ENCODE results near the gene ADD2. TPM values are rescaled to one million over a fixed set of nuclear protein-coding genes. Genes with fewer than 3 reads are reported as not detected.

ADD2 gene
- total RNA-seq, 2 experiments from 2014 or later, result 4.4 to 6.4 TPM

GRCh38 chr2:70707706-70708105, 60.3 kb downstream of the ADD2 start:
- H3K27ac ChIP-seq (ENCODE audit: low read depth in 1 of 2, low read length in 2 of 2), result no peak overlapping the region
- ChIA-PET CTCF (no interaction called here), POLR2A (interaction anchor here (0.6 kb wide), 1 partner anchor 211 kb away, joined by 3 read pairs; no protein-coding TSS in a partner anchor)
- Mint-ChIP-seq H3K4me3 (no peak overlapping the region), H3K4me1 (ENCODE audit: low read depth) (no peaks in the 10 kb centered on the region), H3K9me3 (no peaks in the 10 kb centered on the region), H3K36me3 (ENCODE audit: low read depth) (peaks cover 14% of the 10 kb centered on the region), H3K27me3 (no peaks in the 10 kb centered on the region), H3K27ac (no peak overlapping the region)
- no peaks in the 10 kb centered on the region for H3K36me3 ChIP-seq (ENCODE audit: insufficient read depth, low read length)
- H3K4me3 ChIP-seq (ENCODE audit: low read length), result no peak overlapping the region
- DNase-seq (no peak), ATAC-seq (ENCODE audit: poor library complexity) (no peak)
- intact Hi-C loops (cut with DNase I, micrococcal nuclease), result no loop called here
- no peaks in the 10 kb centered on the region for H3K4me1 ChIP-seq (ENCODE audit: insufficient read depth, low read length)
- no peaks in the 10 kb centered on the region for H3K27me3 ChIP-seq (ENCODE audit: control insufficient read depth in 1 of 2, insufficient read depth in 2 of 2, low read length in 2 of 2)
- no peaks in the 10 kb centered on the region for H3K9me3 ChIP-seq (ENCODE audit: control insufficient read depth in 1 of 2, insufficient read depth in 1 of 2, low read length in 2 of 2)
- TF ChIP-seq, protein P1, sequence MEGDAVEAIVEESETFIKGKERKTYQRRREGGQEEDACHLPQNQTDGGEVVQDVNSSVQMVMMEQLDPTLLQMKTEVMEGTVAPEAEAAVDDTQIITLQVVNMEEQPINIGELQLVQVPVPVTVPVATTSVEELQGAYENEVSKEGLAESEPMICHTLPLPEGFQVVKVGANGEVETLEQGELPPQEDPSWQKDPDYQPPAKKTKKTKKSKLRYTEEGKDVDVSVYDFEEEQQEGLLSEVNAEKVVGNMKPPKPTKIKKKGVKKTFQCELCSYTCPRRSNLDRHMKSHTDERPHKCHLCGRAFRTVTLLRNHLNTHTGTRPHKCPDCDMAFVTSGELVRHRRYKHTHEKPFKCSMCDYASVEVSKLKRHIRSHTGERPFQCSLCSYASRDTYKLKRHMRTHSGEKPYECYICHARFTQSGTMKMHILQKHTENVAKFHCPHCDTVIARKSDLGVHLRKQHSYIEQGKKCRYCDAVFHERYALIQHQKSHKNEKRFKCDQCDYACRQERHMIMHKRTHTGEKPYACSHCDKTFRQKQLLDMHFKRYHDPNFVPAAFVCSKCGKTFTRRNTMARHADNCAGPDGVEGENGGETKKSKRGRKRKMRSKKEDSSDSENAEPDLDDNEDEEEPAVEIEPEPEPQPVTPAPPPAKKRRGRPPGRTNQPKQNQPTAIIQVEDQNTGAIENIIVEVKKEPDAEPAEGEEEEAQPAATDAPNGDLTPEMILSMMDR (IDR thresholded peaks at IDR 0.05), result no peak

DNA sequence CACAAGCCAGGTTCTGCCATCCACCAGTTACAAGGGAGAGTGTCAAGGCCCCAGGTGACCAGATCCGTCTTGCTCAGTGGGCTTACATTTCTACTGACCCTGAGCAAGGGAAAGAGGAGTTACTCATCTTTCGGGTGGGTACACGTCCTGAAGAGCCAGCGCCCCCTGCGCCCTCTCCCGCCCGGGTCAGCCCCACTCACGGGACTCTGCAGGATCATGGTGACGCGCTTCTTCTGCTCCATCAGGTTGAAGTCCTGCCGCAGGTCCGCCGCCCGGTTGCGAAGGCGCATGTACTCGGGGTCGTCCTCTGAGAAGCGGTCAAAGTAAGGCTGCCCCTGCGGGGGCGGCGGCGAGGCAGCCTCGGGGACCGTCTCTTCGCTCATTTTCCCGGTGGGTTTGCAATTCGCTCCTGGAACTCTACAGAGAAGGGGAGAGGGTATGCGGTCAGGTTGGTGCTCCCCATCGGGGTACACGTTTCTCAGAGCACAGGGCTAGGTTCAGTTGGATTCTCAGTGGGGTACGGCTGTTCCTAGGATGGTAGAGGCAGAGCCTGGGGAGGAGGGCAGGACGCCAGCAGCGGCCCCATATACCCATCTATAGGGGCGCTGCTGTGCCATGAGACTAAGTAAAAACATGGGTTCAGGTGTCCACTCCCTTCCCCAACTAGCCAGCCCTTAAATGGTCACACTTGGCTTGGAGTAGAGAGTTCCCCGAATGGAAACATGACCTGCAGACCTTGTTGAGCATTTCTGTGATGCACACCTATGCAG, 61.8 kb downstream of the ADD2 start:
- no peaks in the 10 kb centered on the region for H3K27me3 ChIP-seq (ENCODE audit: control insufficient read depth in 1 of 2, insufficient read depth in 2 of 2, low read length in 2 of 2)
- DNase-seq, result no peak
- H3K4me3 Mint-ChIP-seq, result no peak overlapping the region
- no peaks in the 10 kb centered on the region for H3K9me3 Mint-ChIP-seq
- H3K36me3 Mint-ChIP-seq (ENCODE audit: low read depth), result peaks cover 14% of the 10 kb centered on the region
- TF ChIP-seq, protein P1 (IDR thresholded peaks at IDR 0.05), result no peak
- ChIA-PET CTCF (no interaction called here), POLR2A (no interaction called here)
- ATAC-seq (ENCODE audit: poor library complexity), result no peak
- H3K27ac Mint-ChIP-seq, result no peak overlapping the region
- H3K9me3 ChIP-seq (ENCODE audit: control insufficient read depth in 1 of 2, insufficient read depth in 1 of 2, low read length in 2 of 2), result no peaks in the 10 kb centered on the region
- no peak overlapping the region for H3K4me3 ChIP-seq (ENCODE audit: low read length)
- H3K4me1 Mint-ChIP-seq (ENCODE audit: low read depth), result no peaks in the 10 kb centered on the region
- H3K27me3 Mint-ChIP-seq, result no peaks in the 10 kb centered on the region
- no peak overlapping the region for H3K27ac ChIP-seq (ENCODE audit: low read depth in 1 of 2, low read length in 2 of 2)
- no peaks in the 10 kb centered on the region for H3K4me1 ChIP-seq (ENCODE audit: insufficient read depth, low read length)
- intact Hi-C loops (cut with DNase I, micrococcal nuclease), result no loop called here
- no peaks in the 10 kb centered on the region for H3K36me3 ChIP-seq (ENCODE audit: insufficient read depth, low read length)

GRCh38 chr2:70705160-70705850, 62.7 kb downstream of the ADD2 start:
- Mint-ChIP-seq H3K27me3 (no peaks in the 10 kb centered on the region), H3K36me3 (ENCODE audit: low read depth) (peaks cover 7% of the 10 kb centered on the region), H3K4me1 (ENCODE audit: low read depth) (no peaks in the 10 kb centered on the region), H3K9me3 (no peaks in the 10 kb centered on the region), H3K27ac (no peak overlapping the region), H3K4me3 (no peak overlapping the region)
- CTCF ChIA-PET, result no interaction called here
- no peak overlapping the region for H3K27ac ChIP-seq (ENCODE audit: low read depth in 1 of 2, low read length in 2 of 2)
- no peaks in the 10 kb centered on the region for H3K27me3 ChIP-seq (ENCODE audit: control insufficient read depth in 1 of 2, insufficient read depth in 2 of 2, low read length in 2 of 2)
- DNase-seq, result no peak
- H3K36me3 ChIP-seq (ENCODE audit: insufficient read depth, low read length), result no peaks in the 10 kb centered on the region
- no peaks in the 10 kb centered on the region for H3K4me1 ChIP-seq (ENCODE audit: insufficient read depth, low read length)
- H3K4me3 ChIP-seq (ENCODE audit: low read length), result no peak overlapping the region
- TF ChIP-seq, protein P1 (IDR thresholded peaks at IDR 0.05), result no peak
- POLR2A ChIA-PET, result no interaction called here
- intact Hi-C loops (cut with DNase I, micrococcal nuclease), result no loop called here
- no peaks in the 10 kb centered on the region for H3K9me3 ChIP-seq (ENCODE audit: control insufficient read depth in 1 of 2, insufficient read depth in 1 of 2, low read length in 2 of 2)
- ATAC-seq (ENCODE audit: poor library complexity), result no peak

Measured in CD4-positive, alpha-beta T cell (primary cell).